GM18909 (cell line): ENCODE measurements around the gene TAB2.
A peak's percentile ranks its signal among the peaks of the same experiment; 100 is the strongest.

Experiments used
- ATAC-seq: cut with Tn5 transposase; IDR thresholded peaks from one replicate; pipeline ENCODE4 v1.9.1; 2021; ENCODE audit warnings: mild to moderate bottlenecking; ENCODE audit not compliant: unreplicated experiment, poor library complexity

Gene TAB2

DNA sequence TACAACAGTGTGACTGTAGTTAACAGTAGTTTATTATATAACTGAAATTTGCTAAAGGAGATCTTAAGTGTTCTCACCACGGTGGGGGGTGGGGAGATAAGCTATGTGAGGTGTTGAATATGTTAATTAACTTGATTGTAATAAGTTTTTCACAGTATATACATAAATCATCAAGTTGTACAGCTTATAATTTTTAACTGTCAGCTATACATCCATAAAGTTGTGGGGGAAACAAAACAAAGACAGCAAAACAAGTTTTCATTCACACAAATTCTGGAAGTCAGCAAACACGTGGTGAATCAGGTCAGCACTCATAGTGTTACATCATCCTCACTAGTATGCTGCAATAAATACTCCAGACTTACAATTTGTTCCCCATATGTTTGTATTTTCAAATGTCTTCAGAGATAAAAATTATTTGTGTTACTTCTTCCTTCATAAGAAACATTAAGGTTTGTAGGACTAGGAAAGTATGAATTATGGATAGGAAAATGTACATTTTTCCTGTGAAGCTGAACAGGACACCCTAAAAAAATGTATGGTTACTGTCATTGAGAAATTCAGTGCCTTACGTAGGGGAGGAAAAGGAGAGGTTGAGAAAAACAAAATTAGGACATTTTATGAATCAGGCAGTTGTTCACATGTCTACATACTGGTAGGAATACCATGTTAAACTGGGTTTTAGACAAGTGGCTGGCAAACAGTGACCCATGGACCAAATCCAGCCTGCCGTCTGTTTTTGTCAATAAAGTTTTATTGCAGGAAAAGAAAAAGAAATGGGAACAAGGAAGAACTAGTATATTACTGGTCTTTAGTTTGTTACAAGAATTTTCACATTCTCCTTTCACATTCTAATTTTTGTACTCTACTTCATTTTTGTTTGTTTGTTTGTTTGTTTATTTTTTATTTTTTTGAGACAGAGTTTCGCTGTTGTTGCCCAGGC, 88.6 kb downstream of the TAB2 start:
- no peak for ATAC-seq

DNA sequence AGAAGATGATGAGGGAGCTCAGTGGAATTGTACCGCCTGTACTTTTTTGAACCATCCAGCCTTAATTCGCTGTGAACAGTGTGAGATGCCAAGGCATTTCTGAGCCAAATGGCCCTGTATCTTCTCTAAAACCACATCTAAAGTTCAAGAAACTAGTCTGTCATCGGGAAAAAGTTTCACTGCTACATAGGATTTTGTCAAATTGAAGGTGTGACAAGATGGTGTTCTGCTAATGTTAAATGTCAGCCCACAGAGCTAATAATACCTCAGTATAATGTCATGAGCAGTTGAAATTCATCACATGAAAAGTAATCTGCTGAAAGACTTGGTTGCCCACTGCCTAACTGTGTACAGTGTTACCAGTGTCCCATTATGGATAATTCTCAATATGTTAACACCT, 92.1 kb downstream of the TAB2 start:
- ATAC-seq = no peak

DNA sequence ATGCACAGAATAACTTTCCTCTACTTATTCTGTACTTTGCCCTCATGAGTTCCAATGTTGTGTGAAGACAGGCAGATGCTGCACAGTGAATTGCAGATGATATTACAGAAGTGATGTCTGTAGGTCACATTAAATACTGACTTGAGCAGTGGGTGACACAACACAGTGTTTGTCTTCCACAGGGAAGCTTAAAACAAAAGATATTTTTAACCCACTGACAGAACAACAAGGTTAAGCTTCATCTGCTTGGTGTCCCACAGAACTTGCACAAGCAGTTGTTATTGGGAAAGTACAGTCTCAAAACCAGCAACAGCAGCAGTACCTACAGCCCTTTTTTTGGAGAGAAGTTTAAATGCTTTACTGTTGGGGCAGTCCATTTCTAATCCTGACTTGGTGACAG, 93.0 kb downstream of the TAB2 start:
- no peak for ATAC-seq

DNA sequence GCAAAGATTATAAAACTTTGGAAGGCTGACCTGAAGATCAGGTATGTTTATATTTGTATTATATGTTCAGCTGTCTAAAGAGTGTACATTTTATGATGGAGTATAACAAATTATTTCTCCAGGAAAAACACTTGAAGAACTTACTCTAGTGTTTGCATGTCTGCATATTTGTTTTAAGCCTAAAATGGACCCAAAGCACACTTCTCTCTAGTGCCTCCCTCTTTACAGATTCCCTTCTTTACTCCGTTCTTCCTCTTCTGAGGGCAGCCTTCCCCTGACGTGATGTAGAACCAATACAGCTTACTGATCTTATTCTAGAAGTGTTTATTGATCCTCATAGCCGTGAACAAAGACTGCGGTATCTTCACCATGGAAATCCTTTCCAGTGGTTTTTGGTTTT, 96.5 kb downstream of the TAB2 start:
- no peak for ATAC-seq

DNA sequence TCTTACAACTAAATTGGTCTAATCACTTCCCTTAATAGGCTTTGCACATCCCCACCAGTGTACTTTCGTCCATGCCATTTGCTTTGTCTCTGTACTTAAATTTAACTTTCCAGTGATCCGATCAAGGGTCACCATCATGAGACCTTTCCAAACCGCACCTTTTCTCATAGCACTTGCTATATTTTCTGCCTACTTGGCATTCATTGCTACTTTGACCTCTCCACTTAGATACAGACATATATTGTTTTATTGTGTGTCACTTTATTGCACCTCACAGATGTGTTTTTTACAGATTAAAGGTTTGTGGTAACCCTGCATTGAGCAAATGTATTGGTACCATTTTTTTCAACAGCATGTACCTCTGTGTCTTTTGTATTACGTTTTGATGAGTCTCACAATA, 97.3 kb downstream of the TAB2 start:
- ATAC-seq = no peak

DNA sequence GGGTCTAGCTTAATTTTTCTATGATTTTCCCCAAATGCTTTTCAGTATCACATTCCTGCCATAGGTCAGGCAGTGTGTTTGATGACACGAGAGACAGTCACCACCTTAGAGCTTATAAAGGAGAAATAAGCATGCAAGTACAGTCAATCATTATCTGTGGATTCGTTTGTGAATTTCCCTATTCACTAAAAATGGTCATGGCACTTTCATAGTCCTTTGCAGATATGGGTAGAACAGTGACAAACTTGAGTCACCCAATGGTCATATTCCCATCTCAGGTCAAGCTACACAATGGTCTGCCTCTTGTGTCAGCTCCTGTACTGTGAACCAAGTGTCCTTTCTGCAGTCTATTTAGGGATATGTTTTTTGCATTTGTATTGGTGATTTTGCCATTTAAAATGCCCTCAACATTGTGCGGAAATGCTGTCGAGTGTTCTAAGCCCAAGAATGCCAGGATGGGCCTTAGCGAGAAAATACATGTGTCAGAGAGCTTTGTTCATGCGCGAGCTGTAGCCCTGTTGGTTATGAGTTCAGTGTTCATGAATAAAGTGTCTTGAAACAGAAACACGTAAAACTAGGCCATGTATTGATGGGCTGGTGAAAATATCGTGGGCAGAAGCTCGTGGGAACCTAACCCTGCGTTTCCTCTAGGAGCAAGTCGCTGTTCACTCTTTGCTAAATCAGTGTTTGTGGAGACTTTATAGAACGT, 102.3 kb downstream of the TAB2 start:
- ATAC-seq = no peak

DNA sequence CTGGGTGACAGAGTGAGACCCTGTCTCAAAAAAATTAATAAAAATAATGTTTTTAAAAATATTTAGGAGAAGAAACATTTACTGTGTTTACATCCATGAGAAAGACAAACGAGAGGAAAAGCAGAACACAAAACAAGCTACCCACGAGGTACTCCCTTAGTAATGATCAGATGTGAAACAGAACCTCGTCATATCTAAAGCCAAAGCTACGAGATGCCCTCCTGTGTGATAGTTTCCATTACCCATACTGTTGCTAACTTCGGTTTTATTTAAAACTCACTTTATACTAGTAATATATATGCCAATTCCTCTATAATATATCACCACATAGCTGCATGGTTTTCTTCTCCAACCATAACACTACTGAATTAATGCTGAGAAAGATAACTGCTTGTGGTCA, 103.6 kb downstream of the TAB2 start:
- ATAC-seq = no peak

DNA sequence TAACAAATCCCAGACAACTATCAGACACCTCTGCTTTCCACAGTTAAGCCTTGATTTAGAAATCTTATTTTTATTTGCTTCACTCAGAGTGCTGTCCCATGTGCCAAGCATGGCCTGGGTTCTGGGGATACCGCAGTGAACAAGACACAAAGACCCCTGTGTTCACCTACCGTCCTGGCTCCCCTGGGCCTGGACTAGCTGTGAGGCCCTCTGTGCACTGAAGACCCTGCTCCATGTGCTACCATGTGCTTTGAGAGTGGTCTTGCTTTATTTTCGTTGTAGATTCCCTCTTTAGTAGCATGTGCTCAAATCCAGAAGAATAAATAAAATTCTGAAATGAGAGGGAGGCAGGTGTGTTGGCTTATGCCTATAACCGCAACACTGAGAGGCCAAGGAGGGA, 105.1 kb downstream of the TAB2 start:
- no peak for ATAC-seq

DNA sequence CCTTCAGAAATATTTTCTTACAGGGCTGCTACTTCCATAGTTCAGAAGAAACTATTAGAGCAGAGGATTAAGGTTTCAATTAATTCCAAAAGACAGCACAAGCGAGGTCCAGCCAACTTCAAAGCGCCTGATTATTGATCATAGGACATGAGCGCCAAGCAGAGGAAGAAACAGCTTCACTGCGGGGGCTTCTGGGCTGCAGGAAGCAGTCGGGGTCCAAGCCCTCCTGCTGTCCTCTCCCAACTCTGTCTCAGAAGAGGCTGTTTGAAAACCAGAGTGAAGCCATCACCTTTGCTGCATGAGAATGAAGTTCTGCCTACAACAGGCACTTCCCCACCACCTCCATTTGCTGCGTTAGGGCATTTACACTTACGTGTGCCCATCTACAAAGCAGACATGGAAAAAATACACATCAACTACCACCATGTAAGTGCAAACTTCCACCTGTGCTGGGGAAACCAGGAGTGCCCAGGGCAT, 106.5 kb downstream of the TAB2 start:
- no peak for ATAC-seq

DNA sequence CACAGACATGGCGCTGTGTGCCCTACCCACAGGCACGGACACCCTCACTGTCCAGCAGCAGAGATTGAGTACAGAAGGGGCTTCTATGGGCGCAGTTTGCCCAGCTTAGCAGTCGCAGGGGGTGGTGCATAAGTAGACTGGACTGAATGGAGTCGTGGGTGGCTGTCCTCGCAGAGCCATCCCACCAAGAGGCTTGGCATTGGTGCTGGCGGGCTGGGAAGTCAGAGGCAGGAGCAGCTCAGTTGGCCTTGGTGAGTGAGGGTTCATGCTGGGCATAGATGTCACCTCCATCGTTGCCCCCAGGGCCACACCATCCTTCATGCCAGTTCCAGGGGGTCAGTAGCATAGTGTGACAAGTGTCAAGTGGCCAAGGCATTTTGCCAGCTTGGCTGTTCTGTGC, 107.7 kb downstream of the TAB2 start:
- ATAC-seq = no peak

DNA sequence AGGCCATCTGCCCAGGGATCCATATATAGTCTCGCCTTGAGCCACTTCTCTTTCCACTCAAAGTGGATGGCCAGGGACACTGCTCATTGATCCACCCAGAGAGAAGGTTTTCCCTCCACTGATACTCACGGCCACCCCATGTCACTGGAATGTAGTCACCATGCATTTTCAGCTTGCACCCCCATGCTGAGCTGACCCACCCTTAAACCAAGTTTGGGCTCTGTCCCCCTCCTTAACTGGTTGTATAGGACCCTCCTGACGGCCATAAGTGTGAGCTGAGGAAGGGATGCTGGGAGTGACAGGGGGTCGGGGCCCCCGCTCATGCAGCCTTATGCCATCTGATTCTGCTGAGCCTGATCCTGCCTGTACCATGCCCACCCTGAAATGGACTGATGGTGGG, 108.2 kb downstream of the TAB2 start:
- ATAC-seq = no peak

DNA sequence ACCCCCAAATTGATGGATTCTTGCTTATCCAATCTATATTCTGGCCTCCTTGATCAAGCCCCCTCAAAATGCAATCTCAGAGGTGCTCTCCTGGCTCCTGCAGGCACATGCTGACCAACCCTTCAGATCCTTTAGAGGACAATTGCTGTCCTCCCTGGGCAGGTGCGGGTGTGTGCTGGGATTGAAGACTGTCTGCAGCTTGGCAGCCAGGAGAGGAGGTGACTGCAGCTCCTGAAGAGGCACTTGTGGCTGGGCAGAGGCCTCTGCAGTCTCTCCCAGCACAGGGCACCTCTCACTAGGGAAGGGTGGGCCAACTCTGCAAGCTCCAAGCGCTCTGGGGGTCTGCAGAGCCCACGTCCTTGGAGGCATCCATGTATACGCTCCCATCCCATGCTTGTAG, 111.1 kb downstream of the TAB2 start:
- ATAC-seq = no peak

DNA sequence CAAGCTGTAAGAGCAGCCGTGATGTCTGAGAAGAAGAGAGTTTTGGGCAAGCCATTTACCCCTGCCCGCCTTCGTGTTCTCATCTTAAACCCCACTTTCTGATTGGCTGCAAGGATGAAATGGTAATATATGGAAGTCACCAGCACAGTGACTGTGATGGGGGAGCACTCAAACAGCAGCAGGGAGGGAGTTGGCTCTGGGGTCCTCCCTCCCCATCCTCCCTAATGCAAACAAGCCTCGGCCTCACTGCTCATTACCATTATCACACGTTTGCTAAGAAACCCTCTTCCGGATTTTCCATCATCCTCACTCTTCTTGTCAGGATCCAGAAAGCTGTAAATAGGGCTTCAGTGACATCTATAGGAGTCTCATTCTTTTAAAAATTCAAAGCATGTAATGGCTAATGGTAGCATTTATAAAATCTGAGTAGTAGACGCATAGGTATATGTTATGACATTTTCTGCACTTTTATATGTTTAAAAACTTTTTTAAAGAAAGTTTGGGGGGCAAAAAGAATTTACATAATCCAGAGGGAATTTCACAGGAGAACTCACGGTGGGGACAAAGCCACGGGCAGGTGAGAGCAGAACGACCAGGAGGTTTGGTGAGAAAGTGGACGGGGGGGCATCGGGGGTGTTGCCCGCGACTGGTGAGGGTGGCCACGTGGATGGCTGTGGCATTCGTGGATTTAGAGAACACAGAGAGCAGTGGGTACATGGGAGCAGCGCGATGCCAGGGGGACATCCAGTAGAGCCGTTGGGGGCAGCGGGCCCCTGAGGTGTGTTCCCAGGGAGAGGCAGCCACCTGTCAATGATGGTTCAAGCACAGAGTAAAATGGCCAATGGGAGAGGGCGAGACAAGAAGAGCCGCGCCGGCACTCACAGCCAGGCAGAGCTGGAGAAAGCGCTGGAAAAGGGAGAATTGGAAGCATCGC, 112.2 kb downstream of the TAB2 start:
- ATAC-seq = no peak

DNA sequence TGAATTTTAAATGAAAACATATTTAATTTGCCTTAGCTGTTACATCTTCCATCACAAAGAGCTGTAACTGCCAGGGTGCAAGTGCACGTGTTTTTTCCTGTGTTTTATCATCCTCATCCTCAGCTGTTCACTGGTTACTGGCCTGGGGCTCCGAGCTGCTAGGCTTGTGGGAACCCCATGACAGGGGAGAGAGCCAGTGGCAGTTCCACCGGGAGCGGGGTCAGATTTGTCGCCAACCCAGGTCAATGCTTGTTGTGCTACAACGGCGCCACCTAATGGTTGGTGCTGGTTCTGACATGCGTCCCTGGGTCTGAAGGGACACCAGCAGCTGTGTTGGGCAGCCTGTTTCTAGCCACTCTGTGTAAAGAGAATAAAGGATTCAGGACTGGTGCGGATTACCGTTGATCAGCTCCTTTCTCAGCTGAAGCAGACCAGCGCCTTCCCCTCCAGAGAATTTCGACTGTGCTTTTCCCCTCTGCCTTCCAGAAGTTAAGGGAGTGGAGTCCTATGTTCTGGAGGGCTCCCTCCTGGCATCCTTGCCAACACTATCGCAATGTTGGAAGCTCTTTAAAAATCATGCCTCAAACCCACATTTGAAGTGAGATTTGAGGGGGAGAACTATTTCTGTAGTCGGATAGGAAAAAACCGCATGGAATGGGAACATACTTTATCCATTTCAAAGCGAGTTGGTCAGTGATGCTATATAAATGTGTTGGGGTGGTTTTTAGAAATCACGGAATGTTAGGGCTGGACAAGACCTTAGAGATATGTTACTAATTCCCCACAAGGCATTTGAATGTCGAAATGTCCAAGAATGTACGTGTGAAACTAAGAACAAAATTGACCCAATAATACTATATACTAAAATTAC, 114.6 kb downstream of the TAB2 start:
- ATAC-seq = peak; percentile 91

DNA sequence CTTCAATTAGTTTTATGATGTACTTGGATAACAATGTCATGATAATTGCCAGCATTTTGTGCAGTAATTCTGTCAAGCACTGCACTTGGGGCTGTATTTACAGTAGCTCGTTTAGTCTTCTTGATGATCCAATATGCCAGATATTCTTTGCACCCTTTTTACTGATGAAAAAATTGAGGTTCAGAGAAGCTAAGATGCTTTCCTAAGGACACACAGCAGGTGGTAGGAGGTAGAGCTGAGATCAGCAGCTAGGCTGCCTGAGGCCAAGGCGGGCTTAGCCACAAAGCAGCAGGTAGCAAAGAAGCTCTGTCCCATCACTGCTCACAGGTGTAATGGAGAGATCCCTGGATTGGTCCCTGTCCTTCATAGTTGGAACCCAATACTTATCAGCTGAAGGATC, 115.9 kb downstream of the TAB2 start:
- ATAC-seq = no peak

DNA sequence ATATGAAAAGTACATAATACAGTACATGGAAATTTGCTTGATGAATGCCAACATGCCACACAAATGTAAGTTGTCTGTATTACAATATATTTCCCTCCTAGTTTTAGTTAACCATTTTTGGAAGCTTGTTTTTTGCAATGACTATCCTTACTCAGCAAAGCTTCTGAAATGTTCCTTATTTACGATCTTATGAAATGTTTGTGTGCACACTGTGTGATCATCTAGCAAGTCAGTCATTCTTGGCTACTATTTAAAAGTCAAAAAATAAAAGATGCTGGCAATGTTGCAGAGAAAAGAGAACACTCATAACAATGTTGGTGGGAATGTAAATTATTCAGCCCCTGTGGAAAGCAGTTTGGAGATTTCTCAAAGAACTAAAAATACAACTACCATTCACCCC, 116.4 kb downstream of the TAB2 start:
- no peak for ATAC-seq

DNA sequence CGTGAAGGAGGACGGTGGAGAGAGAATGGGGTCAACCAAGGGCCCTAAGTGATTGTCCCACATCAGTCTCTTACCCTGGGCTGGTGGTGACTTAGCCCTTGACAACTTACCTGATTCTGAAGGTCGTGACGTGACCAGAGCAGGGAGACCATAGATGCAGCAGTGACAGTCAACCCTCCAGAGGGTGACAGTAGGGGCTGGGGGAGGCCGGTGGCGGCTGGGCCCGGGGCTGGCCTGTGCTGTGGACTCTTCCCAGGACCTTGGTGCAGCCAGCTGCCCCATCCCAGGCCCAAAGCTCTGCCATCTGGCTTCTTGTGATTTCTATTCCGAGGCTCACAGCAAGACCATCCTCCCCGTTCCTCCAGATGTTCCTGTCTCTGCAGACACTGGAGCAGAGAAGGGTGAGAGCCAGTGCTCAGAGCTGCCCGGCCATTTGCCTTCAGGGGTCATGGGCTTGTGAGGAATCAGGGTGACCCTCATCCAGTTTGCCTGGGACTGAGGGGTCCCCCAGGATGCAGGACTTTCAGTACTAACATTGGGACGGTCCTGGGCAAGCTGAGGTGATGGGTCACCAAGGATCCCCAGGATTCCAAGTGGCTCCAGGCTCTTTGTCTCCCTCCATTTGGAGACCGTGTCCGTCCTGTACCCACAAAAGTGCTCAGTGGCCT, 118.5 kb downstream of the TAB2 start:
- no peak for ATAC-seq

DNA sequence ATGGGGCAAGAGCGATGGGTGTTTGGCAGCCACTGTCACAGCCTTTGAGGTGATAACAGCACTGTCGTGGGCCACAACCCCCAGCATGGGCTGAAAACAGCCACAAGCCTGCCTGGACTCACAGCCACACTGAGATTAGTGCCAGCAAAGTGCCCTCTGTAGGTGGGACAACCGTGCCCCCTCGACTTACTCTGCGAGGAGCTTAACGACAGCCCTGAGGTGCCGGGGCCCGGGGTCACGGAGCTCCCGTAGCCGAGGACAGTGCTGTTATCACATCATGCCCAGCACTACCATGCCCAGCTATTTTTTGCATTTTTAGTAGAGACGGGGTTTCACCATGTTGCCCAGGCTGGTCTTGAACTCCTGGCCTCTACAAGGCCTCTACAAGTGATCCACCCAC, 119.1 kb downstream of the TAB2 start:
- no peak for ATAC-seq

DNA sequence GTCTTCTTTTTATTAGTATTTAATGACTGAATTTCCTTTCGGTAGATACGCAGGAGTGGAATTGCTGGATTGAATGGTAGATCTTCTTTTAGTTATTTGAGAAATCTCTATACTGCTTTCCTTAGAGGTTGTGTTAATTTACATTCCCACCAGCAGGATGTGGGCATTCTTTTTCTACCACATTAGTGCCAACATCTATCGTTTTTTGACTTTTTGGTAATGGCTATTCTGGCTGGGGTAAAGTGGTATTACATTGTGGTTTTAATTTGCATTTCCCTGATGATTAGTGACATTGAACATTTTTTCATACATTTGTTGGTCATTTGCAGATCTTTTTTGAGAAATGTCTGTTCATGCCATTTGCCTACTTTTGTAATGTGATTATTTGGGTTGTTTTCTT, 119.7 kb downstream of the TAB2 start:
- no peak for ATAC-seq
